NT2/D1 (cell line): Measurements from ENCODE around the gene VSX1.

ENCODE experiments used
- SUZ12 ChIP-seq: IDR thresholded peaks from 2 replicates; pipeline ENCODE4 v1.6.1; 2011; ENCODE audit not compliant: insufficient read length, insufficient read depth; ENCODE audit errors: extremely low read depth
- YY1 ChIP-seq: IDR thresholded peaks from 2 replicates; pipeline ENCODE4 v1.6.1; 2011; ENCODE audit not compliant: insufficient read length, insufficient read depth
- ZNF274 ChIP-seq: IDR thresholded peaks from 2 replicates; pipeline ENCODE4 v1.6.1; 2011; ENCODE audit warnings: mild to moderate bottlenecking, low read depth, low read length

- TF ChIP-seq SUZ12: no peak
- TF ChIP-seq ZNF274: no peak
- TF ChIP-seq YY1: no peak
Measured at GRCh38 chr20:25061103-25061799, 20.7 kb downstream of the VSX1 start.
